GM19239 (cell line): ENCODE measurements around the gene RASGEF1C.
"Not testable (repeated sequence)": the region's sequence is repeated elsewhere in the genome, so short reads cannot be mapped to it uniquely, and the experiment has no call there.

Experiments used
- DNase-seq: peaks from one replicate; pipeline ENCODE4 v3.0.0; 2011; ENCODE audit warnings: low spot score; ENCODE audit not compliant: insufficient read length
- FAIRE-seq: peaks from 2 replicates; lab custom pipeline; 2011; peaks lifted over from hg19 to GRCh38; lab: Jason Lieb, UNC

Gene RASGEF1C

DNA sequence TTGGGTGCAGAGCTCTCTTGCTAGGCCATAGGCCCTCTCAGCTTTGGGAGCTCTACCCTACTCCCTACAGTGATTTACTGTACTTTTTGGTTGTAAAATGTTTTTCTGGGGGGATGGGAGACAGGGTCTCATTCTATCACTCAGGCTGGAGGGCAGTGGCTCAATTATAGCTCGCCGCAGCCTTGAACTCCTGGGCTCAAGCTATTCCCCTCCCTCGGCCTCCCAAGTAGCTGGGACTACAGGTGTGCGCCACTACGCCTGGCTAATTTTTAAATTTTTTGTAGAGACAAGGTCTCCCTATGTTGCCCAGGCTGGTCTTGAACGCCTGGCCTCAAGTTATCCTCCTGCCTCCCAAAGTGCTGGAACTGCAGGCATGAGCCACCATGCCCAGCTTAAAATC, 115.8 kb downstream of the RASGEF1C start:
- no peak for DNase-seq
- no peak for FAIRE-seq

DNA sequence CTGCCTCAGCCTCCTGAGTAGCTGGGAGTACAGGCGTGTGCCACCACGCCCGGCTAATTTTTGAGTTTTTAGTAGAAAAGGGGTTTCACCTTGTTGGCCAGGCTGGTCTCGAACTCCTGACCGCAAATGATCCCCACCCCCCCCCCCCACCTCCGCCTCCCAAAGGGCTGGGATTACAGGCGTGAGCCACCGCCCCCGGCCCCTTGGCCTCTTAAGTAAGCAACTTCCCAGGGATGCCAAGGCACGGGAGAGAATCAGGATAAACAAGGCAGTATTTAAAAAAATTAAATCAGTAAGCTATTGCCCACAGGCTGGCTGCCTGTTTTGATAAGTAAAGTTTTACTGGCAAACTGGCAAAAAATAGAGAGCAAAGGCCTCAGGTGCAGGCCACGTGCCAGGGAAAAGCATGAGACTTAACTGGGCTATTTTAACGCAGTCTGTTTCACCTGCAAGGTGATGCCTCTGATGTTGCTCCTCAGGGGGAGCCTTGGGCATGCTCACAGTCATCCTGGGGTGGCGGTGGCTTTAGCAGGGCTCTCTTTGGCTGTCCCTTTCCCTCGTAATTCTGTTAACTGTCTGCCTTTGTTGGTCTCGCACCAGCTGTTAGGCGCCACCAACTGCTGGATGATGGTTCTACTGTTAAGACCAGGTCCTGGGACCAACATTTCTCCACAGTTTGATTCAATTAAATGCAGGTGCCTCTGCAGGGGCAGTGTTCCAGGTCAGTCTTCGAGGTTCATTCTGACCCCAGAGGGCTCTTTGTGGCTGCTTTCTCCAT, 118.1 kb downstream of the RASGEF1C start:
- DNase-seq (no peak), FAIRE-seq (no peak)

DNA sequence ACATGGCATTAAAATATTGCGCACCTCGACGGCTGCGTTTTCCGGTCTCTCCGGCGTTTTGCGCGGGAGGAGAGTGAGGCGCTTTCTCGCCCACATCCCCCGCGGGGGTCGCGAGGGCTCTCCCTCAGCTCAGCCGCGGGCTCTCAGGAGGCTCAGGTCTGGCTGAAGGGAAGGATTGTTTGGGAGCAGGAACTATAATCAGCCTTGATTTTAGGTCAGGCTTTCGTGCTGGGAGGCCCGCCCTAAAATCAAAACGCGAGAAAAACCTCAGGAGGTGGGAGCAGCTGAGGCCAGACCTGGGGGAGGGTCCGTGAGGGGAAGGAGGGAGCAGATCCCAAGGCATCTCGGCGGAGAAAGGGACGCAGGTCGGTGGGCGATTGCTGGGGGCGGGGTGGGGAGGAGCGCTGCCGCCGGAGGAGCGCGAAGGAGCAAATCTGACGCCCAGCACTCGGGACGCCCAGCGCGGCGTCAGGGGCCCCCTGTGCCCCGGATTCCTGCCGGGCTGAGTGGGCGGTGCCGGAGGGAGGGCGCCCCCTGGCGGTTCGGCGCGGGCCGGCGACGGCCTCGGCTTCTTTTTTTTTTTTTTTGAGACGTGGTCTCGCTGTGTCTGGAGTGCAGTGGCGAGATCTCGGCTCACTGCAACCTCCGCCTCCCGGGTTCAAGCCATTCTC, 118.8 kb downstream of the RASGEF1C start:
- FAIRE-seq (peak; percentile 53), DNase-seq (peak; percentile 48)

DNA sequence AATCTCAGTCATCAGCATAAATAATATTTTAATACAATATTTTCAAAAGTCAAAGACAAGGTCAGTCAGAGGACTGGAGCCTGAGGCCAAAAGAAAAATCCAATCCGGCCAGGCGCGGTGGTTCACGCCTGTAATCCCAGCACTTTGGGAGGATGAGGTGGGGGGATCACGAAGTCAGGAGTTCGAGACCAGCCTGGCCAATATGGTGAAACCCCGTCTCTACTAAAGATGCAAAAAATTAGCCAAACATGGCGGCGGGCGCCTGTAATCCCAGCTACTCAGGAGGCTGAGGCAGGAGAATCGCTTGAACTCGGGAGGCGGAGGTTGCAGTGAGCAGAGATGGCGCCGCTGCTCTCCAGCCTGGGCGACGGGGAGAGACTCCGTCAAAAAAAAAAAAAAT, 119.4 kb downstream of the RASGEF1C start:
- not testable (repeated sequence) for FAIRE-seq, DNase-seq

DNA sequence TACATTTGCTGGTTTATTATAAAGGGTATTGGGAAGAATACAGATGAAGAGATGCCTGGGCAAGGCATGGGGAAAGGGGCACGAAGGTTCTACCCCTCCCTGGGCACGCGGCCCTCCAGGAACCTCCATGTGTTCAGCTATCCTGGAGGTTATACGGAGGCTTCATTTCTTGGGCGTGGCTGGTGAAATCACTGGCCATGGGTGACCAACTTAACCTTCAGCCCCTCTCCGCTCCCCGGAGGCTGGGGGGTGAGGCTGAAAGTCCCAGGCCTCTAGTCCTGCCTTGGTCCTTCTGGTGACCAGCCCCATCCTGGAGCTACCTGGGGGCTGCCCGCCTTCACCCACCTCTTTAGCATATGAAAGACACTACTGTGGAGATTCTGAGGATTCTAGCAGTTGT, 120.5 kb downstream of the RASGEF1C start:
- no peak for FAIRE-seq
- no peak for DNase-seq

DNA sequence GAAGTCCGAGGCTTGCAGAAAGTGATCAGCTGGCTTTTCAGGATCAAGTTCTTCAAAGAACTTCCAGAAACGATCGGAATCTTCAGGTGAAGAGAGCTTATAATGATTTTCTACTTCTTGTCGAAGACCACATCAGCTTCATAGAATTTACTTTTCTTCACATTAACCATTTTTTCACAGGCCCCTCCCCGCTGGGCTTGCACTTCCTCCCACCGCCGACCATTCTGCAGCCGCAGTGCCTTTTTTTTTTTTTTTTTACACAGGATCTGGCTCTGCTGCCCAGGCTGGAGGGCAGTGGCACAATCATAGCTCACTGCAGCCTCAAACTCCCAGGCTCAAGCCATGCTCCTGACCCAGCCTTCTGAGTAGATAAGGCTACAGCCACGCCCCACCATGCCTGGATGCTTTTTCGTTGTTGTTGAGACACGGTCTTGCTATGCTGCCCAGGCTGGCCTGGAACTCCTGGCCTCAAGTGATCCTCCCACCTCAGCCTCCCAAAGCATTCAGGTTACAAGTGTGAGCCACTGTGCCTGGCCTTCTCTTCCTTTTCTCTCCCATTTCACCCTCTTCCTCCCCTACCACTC, 122.1 kb downstream of the RASGEF1C start:
- DNase-seq (no peak), FAIRE-seq (no peak)

DNA sequence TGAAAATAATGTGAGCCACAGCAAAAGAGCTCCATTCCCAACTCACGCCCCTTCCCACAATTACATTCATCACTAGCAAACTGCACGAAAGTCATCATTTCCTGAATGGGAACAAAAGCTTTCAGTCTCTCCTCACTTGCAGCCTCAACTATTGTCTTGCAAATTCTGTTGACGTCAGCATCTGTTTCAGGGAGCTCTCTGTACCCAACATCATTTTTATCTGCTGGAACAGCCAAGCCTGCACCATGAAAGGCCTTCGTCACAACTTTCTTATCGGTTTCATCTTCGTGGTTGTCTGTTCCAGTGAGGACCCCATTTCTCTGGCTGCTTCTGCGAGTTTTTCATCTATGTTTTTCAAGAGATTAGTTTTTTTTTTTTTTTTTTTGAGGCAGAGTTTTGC, 123.2 kb downstream of the RASGEF1C start:
- no peak for FAIRE-seq
- DNase-seq = no peak

DNA sequence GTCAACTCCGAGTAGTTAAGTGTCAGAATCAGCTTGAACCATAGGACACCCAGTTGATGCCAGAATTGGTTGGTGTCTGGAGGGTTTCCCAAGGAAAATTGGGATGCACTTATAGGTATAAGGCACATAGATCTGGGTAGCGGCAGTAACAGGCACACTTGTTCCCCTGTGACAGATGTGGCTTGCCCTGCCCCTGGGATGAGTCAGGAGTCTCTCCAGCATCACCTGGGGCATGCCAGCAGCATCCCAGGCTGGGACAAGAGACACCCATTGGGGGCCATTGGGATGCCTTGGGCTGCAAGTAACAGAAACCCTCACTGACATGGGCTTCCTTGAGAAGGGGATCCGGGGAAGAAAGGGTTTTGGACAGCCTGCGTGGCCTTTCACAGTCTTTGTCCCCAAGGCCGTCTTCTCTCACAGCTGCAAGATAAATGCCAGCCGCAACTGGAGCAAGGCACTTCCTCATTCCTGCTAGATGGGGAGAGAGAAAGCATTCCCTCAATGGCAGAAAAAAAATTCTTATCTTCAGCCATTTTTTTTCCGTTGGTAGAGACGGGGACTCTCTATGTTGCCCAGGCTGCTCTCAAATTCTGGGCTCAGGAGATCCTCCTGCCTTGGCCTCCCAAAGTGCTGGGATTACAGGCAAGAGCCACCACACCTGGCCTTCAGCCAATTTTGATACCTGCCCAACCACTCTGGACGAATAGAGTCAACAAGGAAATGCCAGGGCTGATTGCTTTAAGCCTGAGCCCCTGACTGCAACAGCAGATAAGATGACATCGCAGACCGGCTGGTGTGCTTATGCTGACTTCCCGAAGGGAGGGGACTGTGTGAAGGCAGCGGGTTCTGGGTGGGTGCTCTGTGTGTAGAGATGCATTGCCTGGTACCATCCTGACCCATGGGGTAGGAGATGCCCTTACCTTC, 124.1 kb downstream of the RASGEF1C start:
- DNase-seq (no peak), FAIRE-seq (no peak)

DNA sequence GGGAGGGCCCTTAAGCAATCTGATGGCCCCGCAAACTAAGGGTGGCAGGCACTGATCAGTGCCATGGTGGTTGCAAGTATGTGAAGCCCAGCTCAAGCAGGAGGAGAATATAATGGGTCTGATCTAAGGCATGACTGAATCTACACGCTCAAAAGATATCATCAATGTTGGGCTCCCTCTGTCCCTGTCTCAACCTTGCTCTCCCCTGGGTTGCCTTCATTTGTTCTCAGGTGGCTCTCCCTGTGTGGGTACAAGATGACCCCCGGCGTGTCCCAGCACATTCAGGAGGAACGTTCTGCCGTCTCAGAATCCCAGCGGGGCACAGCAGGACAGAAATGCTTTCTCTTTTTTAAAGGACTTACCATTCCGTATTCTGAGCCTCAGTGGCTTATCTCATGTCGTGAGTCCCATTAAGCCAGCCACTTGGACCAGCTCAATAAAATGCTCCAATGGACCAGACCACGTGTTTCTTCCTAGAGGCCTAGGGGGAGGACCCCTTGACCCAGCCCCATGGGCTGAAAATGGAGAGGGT, 125.4 kb downstream of the RASGEF1C start:
- DNase-seq (no peak), FAIRE-seq (no peak)

DNA sequence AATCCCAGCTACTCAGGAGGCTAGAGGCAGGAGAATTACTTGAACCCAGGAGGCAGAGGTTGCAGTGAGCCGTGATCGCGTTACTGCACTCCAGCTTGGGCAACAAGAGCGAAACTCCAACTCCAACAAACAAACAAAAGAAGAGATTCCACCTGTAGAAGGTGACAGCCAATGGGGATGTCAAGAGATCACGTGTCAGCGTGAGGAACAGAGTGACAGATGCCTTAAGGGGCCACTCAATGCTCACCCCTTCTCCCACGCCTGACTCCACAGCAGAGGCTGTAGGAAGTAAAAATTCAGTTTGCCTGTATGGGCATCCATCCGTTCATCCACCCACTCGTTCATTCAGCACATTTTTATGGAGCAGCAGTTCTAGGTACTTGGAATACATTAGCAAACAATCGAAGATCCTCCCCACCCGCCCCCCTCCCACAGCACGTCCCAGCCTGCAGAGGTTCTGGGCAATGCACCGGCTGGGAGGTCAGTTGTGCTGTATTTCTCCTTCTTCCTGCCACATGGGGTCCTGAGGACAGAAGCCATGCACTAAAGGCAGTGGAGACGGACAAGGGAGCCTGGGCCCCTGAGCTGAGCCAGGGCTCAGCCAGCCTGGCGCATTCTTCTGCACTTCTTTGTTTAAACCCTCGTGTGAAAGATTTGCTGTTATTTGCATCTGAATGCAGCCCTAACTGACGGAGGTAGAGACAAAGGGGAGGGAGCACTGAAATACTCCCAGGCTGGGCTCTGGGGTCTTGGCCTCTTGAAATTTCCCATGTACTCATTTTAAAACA, 126.2 kb downstream of the RASGEF1C start:
- FAIRE-seq (no peak), DNase-seq (no peak)

DNA sequence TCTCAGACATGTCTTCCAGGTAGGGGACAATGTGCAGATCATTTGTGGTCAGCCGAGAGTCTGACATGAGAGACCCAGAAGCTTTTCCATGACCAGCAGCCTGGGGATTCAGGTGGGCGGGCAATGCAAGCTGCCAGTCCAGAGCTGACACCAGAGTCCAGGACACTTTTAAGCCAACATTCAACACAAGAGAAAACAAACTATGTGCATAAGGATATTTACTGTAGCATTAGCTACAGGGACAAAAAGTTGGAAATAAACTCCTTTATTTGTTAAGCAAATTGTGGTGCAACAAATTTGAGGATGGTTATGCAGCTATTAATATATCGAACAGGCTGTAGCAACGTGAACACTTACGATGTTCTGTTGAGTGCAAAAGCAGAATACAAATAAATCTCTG, 127.5 kb downstream of the RASGEF1C start:
- DNase-seq = no peak
- FAIRE-seq = no peak

DNA sequence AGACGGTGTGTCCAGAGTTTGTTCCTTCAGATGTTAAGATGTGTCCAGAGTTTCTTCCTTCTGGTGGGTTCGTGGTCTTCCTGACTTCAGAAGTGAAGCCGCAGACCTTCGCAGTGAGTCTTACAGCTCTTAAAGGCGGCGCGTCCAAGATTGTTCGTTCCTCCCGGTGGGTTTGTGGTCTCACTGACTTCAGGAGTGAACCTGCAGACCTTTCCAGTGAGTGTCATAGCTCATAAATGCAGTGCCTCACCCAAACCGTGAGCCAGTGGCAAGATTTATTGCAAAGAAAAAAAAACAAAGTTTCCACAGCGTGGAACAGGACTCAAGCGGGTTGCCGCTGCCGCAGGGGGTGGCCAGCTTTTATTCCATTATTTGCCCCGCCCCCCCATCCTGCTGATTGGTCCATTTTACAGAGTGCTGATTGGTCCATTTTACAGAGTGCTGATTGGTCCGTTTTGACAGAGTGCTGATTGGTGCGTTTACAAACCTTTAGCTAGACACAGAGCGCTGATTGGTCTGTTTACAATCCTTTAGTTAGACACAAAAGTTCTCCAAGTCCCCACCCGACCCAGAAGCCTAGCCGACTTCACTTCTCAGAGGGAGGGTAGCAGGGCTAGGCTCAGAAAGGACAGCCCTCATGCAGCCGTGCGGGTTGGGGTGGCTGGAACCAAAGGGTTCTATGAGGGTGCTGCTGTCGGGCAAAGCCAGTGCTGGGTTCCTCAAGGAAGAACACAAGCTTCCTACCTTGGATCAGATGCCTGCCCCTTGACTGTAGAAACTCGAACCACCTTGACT, 128.3 kb downstream of the RASGEF1C start:
- DNase-seq = no peak
- FAIRE-seq = no peak

DNA sequence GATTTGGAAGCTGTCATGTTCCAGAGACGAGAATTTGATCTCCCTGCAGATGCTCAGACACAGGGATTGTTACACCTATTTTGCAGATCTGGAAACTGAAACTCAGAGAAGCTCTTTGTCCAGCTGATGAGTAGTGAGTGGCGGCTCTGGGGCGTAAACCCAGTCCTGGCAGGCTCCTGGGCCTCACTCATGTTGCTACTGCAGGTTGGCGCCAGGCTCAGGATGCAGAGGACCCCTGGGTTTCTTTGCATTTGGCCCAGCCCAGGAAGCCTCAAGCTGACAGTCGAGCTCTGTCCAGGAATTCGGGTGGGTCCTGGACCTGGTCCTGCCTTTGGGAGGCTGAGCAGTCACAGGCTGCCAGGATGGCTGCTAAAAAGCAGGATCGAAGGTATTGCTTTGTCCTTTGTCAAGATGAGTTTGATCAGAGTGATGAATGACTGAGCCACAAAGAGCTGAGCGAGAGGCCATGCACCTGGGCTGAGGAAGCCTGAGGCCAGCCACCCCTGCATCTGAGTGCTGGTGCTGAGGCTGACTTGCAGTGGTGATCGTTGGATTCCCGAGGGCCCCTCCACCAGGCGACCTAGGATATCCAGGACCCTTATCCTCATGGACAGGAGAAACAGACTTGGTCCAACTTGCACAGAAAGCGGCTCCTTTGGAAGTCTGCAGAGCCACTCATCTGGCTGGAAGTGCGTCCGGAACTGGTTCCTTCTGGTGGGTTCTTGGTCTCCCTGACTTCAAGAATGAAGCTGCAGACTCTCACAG, 129.1 kb downstream of the RASGEF1C start:
- DNase-seq (no peak), FAIRE-seq (no peak)

DNA sequence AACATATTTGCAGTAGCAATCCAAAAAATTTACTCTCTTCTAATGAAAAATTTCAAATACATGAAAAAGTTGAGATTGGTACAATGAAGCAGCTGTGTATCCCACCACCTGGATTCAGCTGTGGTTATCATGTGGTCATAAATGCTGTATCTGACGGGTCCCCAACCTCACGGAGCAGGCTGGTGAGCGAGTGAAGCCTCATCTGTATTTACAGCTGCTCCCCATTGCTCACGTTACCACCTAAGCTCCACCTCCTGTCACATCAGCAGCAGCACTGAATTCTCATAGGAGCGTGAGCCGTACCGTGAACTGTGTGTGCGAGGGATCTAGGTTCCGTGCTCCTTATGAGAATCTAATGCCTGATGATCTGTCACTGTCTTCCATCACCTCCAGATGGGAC, 130.7 kb downstream of the RASGEF1C start:
- FAIRE-seq = no peak
- no peak for DNase-seq

DNA sequence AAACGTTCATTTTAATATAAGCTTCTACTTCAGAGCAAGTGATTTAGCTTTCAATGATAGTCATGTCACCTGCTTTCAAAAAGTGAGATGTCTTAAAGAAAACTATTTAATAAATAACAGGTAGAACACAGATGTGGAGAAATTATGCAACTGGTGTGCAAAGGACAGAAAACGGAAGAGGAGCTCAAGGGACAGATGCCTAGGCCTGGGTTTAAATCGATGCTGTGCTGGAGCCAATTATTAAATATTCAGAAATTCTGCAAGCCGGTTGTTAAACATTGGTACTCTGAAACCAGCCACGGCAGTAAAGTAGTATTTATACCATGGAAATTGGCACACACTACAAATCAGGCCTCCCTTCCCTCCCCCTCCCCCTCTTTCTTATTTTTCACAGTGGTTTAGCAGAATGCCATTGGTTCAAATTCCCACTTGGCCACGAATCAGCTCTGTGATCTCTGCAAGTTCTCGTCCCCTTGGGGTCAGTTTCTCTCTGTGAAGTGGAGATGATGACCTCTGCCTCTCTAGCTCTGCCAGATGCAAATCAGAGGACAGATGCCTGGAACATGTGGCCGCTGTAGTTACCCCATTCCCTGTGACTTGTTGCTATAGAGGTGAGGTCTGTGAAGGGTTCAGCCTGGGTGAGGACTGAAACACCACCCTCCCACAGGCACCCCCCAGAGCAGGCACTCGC, 131.3 kb downstream of the RASGEF1C start:
- FAIRE-seq = no peak
- no peak for DNase-seq

DNA sequence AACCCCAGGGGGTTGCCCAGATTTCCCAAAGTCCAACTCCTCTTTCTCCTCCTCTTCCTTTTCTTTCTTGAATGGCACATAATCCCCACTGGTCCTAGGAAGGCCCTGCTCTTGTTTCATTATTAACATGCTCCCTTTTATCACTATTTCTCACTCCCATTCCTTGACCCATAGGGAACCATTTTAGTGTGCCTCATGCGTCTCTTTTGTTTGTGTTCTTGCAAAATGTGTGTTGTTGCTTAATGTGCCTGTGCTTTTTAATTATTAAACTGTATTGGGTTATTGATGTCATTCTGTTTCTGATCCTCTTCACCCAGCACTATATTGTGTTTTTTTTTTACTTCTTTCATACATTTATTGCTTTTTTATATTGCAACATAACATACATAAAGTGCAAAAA, 133.3 kb downstream of the RASGEF1C start:
- no peak for DNase-seq
- no peak for FAIRE-seq

DNA sequence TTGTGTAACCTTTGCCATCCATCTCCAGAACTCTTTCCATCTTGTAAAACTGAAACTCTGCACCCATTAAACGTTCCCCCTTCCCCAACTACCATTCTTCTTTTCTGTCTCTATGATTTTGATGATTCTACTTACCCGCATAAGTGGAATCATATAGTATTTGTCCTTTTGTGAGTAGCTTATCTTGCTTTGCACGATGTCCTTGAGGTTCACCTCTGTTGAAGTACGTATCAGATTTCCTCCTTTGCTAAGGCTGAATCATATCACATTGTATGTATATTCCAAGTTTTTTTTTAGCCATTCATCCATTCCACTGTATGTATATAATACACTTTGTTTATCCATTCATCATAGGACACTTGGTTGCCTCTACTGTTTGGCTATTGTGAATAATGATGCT, 134.5 kb downstream of the RASGEF1C start:
- FAIRE-seq = no peak

More for the DNA sequence above, 134.5 kb downstream of the RASGEF1C start:
- no peak for DNase-seq
